Astrocyte of the cerebellum (primary cell): Measurements from ENCODE around the gene SMARCAD1.
"Not testable (repeated sequence)": the region's sequence is repeated elsewhere in the genome, so short reads cannot be mapped to it uniquely, and the experiment has no call there.

ENCODE experiments used
- DNase-seq: peaks from one replicate; pipeline ENCODE4 v3.0.0-alpha.2; 2011; ENCODE audit warnings: low read depth
- H3K4me3 ChIP-seq: 2 replicates; pipeline ENCODE4 v1.5.1; 2011; ENCODE audit warnings: mild to moderate bottlenecking, low read depth, low read length, moderate library complexity
- CTCF ChIP-seq: IDR thresholded peaks from 2 replicates; pipeline ENCODE4 v1.5.1; 2012; ENCODE audit warnings: low read length, low read depth, moderate library complexity, mild to moderate bottlenecking; ENCODE audit errors: missing control alignments
- in situ Hi-C: cut with HindIII; loops from 2 replicates; pipeline ENCODE4 v1.10.0; 2017; ENCODE audit warnings: low sequenced_read_pairs

The SMARCAD1 gene

GRCh38 chr4:94274912-94275311 lies 67.2 kb downstream of the SMARCAD1 start:
- TF ChIP-seq CTCF: no peak
- H3K4me3 ChIP-seq: no peak overlapping the region
- no peak for DNase-seq
- in situ Hi-C loops: no loop called here

- in situ Hi-C loops: no loop called here
- no peak overlapping the region for H3K4me3 ChIP-seq
- no peak for TF ChIP-seq CTCF
- no peak for DNase-seq
Observed at GRCh38 chr4:94276204-94276603, 68.5 kb downstream of the SMARCAD1 start.

GRCh38 chr4:94277534-94277933 lies 69.9 kb downstream of the SMARCAD1 start:
- no peak for TF ChIP-seq CTCF
- no peak overlapping the region for H3K4me3 ChIP-seq
- DNase-seq: no peak
- in situ Hi-C loops: no loop called here

- no peak for TF ChIP-seq CTCF
- DNase-seq: no peak
- H3K4me3 ChIP-seq: no peak overlapping the region
- in situ Hi-C loops: no loop called here
Observed at GRCh38 chr4:94278781-94279180, 71.1 kb downstream of the SMARCAD1 start.

GRCh38 chr4:94284889-94285288 lies 77.2 kb downstream of the SMARCAD1 start:
- no peak for DNase-seq
- in situ Hi-C loops: no loop called here
- H3K4me3 ChIP-seq: no peak overlapping the region
- no peak for TF ChIP-seq CTCF

- no peak for TF ChIP-seq CTCF
- no peak overlapping the region for H3K4me3 ChIP-seq
- in situ Hi-C loops: no loop called here
- DNase-seq: no peak
Observed at GRCh38 chr4:94285666-94286065, 78.0 kb downstream of the SMARCAD1 start.

- in situ Hi-C loops: no loop called here
- DNase-seq: no peak
- H3K4me3 ChIP-seq: no peak overlapping the region
- peak; percentile 10 for TF ChIP-seq CTCF
Observed at GRCh38 chr4:94290245-94290644, 82.6 kb downstream of the SMARCAD1 start.

GRCh38 chr4:94293981-94294380 lies 86.3 kb downstream of the SMARCAD1 start:
- DNase-seq, in situ Hi-C loops, H3K4me3 ChIP-seq: not testable (repeated sequence)

GRCh38 chr4:94295473-94295872 lies 87.8 kb downstream of the SMARCAD1 start:
- H3K4me3 ChIP-seq, DNase-seq, in situ Hi-C loops: not testable (repeated sequence)
